Measurements from ENCODE around the gene PNMA8B. TPM values are rescaled to one million over a fixed set of nuclear protein-coding genes. Genes with fewer than 3 reads are reported as not detected.

The PNMA8B gene
- total RNA-seq, 1 experiment from 2014 or later, result 1.5 TPM

- Histone ChIP-seq H3K4me2 (ENCODE audit: insufficient read depth, insufficient read length, low read length) (no peak overlapping the region), H3K14ac (ENCODE audit: insufficient read depth, low read length) (no peak overlapping the region), H2BK5ac (ENCODE audit: insufficient read length, low read length) (no peak overlapping the region), H2BK12ac (ENCODE audit: insufficient read length, low read depth, low read length) (no peak overlapping the region), H3K4ac (ENCODE audit: low read depth, low read length) (no peak overlapping the region), H3K18ac (ENCODE audit: insufficient read length, low read depth, low read length) (no peak overlapping the region), H3K27ac (ENCODE audit: insufficient read length, low read depth, low read length) (no peak overlapping the region), H3K79me2 (ENCODE audit: insufficient read depth, low read length) (no peaks in the 10 kb centered on the region), H4K8ac (replicated peaks; ENCODE audit: insufficient read length, low read depth, low read length) (no peak overlapping the region), H4K20me1 (ENCODE audit: control insufficient read depth, insufficient read depth, insufficient read length) (no peaks in the 10 kb centered on the region), H2BK120ac (ENCODE audit: low read depth, low read length, poor library complexity, severe bottlenecking) (no peak overlapping the region), H4K91ac (ENCODE audit: insufficient read length, low read depth, low read length) (no peak overlapping the region), H4K5ac (ENCODE audit: insufficient read length, low read depth, low read length) (no peak overlapping the region), H3T11ph (ENCODE audit: low read length) (no peak overlapping the region), H2BK20ac (ENCODE audit: low read depth, low read length, poor library complexity, severe bottlenecking) (no peak overlapping the region), H2AFZ (ENCODE audit: low read length) (no peak overlapping the region), H3K23ac (ENCODE audit: insufficient read length, low read depth, low read length) (no peak overlapping the region), H2BK15ac (ENCODE audit: low read depth, low read length) (no peak overlapping the region), H2AK5ac (ENCODE audit: insufficient read length, low read length) (no peak overlapping the region), H3K79me1 (ENCODE audit: insufficient read depth, low read depth, low read length, poor library complexity, severe bottlenecking) (no peaks in the 10 kb centered on the region), H3K23me2 (ENCODE audit: insufficient read length, low read depth, low read length, poor library complexity, severe bottlenecking) (no peaks in the 10 kb centered on the region), H3K4me1 (ENCODE audit: insufficient read depth, low read length) (no peaks in the 10 kb centered on the region), H3K27me3 (ENCODE audit: insufficient read depth, low read length) (no peaks in the 10 kb centered on the region), H3K9ac (ENCODE audit: extremely low read depth, insufficient read length, low read length) (no peak overlapping the region), H3K9me3 (ENCODE audit: control insufficient read depth, low read depth, low read length) (no peaks in the 10 kb centered on the region), H3K56ac (ENCODE audit: insufficient read length, low read depth, low read length) (no peak overlapping the region)
- Mint-ChIP-seq H3K9me3 (no peaks in the 10 kb centered on the region), H3K27me3 (ENCODE audit: low read depth) (no peaks in the 10 kb centered on the region), H3K4me1 (no peaks in the 10 kb centered on the region), H3K4me3 (no peak overlapping the region), H3K27ac (peak overlapping the region in 1 of 3 experiments; percentile 31; a peak in 1 of 7 replicates), H3K36me3 (ENCODE audit: insufficient read depth in 1 of 3, low read depth in 3 of 3) (no peaks in the 10 kb centered on the region)
- no peak for TF ChIP-seq CTCF (conservative IDR thresholded peaks at IDR 0.05)
- no CpG with 5 or more reads among the region's 1 CpG for WGBS (ENCODE audit: extremely low coverage, insufficient read length, low lambda C conversion rate)
- no peak for DNase-seq
These were observed 53.8 kb downstream of the PNMA8B start for GRCh38 chr19:46441866-46442265.

Other genes with a start within 250 kb of the PNMA8B start
- gene HIF3A, start 198.8 kb downstream of the PNMA8B start, total RNA-seq (2021), result 31.5 and 31.9 TPM in 2 replicates
- 108 and 111 TPM in 2 replicates for gene PPP5C, start 148.8 kb downstream of the PNMA8B start, total RNA-seq (2021)
- gene CCDC8, start 82.3 kb downstream of the PNMA8B start, total RNA-seq (2021), result 27.5 and 28.7 TPM in 2 replicates
- 1.7 and 1.8 TPM in 2 replicates for gene PNMA8C, start 66.9 kb downstream of the PNMA8B start, total RNA-seq (2021)
- gene PNMA8A, start 24.3 kb downstream of the PNMA8B start, total RNA-seq (2021), result 22.6 and 23.2 TPM in 2 replicates
- 339 and 343 TPM in 2 replicates for gene CALM3, start 105.5 kb upstream of the PNMA8B start, total RNA-seq (2021)
- gene PTGIR, start 129.2 kb upstream of the PNMA8B start, total RNA-seq (2021), result not detected in 2 replicates
- not detected in 2 replicates for gene GNG8, start 140.3 kb upstream of the PNMA8B start, total RNA-seq (2021)
- gene DACT3, start 165.3 kb upstream of the PNMA8B start, total RNA-seq (2021), result 0.87 and 1.1 TPM in 2 replicates
- 60.7 and 60.8 TPM in 2 replicates for gene PRKD2, start 221.2 kb upstream of the PNMA8B start, total RNA-seq (2021)